Sciatic nerve (tissue), 2 donors: ENCODE results near the gene BCAS1. TPM values are rescaled to one million over a fixed set of nuclear protein-coding genes. Genes with fewer than 3 reads are reported as not detected.

Experiments used
- ATAC-seq: fragments of 200-7000 bp; cut with Tn5 transposase; one replicate; pipeline ENCODE4 v1.9.1; 2020; ENCODE audit warnings: mild to moderate bottlenecking, moderate library complexity
- DNase-seq: peaks from one replicate; pipeline ENCODE4 v3.0.0-alpha.2; 2020; ENCODE audit warnings: low spot score
- intact Hi-C: fragments of 100-400 bp; cut with DNase I; formaldehyde crosslinking; loops from one replicate; pipeline ENCODE4 v1.14.2; 2022
- total RNA-seq: library from RNA; stranded (reverse); fragmentation: NEBNext Ultra II Directional; extraction: Animal tissue kit (Norgen Biotek cat#: 25700); gene quantifications from one replicate; pipeline ENCODE4 v1.2.1, GENCODE V29; 2021
- donor health status: DM: no; HTN: no; CAD: no.
- donor health status: DM: no; HTN: no; CAD: no.

The BCAS1 gene
- total RNA-seq, 1 donor from 2014 or later = 117 TPM

- DNase-seq (no peak), ATAC-seq (peak; percentile 79)
- intact Hi-C loops = no loop called here
Observed at GRCh38 chr20:53959911-53960578, 110.3 kb downstream of the BCAS1 start.

GRCh38 chr20:53958260-53958659 lies 112.1 kb downstream of the BCAS1 start:
- DNase-seq (no peak), ATAC-seq (no peak)
- intact Hi-C loops = no loop called here

DNA sequence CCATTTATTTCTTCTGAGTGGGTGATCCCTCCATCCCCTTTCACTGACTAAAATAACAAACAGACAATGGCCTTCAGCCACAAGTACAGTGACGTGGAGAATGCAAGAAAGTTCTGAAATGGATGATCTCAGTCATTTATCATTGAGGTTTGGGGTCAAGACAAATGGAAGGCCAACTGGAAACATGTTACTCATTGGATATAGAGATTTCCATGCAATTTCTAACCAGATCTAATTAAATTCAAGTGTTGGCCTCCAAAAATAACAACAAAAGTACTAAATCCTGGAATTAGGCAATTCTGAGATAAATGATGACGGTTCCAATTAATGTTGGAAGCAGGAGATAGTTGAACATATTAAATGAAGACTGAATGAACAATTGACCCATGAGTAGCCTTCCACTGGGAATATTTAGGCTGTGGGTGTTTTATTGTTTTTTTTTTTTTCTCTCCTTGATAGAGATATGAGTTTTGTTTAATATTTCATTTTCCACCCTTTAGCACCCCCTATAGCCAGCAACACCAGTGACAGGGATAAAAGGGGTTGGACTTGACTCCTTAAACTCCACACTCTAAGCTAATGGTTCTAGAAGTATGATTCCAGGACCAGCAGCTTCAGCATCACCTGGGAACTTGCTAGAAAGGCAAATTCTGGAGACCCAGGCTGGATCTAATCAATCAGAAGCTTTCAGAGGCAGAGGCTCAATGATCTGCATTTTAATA lies 112.8 kb downstream of the BCAS1 start:
- ATAC-seq = no peak
- intact Hi-C loops = no loop called here

DNA sequence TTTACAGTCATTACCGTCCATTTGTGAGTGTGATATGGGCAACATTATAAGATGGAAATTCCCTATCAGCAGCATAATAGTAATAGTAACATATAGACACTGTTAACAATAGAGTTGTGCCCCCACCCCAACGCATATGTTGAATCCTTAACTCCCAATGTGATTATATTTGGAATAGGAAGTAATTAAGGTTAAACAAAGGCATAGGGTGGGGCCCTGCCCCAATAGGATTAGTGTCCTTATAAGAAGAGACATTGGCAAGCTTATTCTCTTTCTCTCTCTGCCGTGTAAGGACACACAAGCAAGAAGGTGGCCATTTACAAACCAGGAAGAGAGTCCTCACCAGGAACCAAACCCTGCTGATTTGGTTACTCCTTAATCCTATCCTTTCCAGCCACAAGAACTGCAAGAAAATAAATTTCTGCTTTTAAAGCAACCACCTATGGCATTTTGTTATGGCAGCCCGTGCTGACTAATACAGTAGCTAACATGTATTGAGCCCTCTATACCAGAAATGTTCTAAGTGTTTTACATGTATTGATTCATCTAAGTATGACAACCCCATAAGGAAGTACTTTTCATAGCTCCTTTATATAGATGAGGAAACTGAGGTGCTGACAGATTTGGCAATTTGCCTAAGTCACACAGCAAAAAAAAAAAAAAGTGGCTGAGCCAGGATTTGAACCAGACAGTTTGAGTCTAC lies 114.2 kb downstream of the BCAS1 start:
- intact Hi-C loops = no loop called here
- ATAC-seq (no peak), DNase-seq (no peak)

More for the DNA sequence above, 112.8 kb downstream of the BCAS1 start:
- DNase-seq = no peak

- DNase-seq = no peak
- intact Hi-C loops = no loop called here
- ATAC-seq = no peak
Observed at GRCh38 chr20:53954723-53955658, 115.4 kb downstream of the BCAS1 start.

DNA sequence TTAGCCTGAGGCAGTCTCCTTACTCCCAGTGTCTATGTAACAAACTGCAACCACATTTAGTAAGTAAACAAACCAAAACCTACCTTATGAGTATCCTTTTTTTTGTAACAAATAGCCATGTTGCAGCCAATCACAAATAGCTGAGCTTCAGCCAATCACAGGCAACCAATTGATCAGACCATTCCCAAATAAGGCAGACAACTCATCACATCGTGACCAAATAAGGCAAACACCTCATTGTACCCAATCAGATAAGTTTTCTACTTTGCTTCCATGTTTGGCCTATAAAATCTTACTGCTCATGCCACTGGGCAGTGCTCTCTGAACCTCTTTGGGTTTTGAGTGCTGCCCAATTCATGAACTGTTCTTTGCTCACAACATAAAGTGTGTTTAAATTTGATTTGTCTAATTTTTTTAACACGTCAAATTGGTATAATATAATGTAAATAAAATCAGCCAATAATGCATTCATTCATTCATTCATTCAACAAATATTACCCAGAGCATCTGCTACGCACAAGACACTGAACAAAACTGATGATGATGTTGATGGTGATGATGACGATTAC lies 117.8 kb downstream of the BCAS1 start:
- ATAC-seq (no peak), DNase-seq (no peak)
- intact Hi-C loops = no loop called here

DNA sequence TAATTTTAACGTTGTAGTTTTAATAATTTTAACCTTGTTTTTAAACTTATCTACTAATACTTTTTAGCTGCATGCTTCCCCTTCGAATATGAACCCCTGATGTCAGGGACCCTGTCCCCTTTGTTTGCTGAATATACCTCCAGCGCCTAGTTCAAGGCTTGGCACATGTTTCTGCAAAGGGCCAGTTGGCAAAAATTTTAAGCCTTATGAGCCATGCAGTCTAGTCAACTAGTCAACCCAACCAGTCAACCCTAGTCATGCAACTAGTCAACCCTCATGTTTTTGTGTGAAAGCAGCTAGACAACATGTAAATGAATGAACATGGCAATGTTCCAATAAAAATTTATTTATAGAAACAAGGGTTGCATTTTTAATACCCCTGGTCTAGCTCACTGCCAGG lies 119.8 kb downstream of the BCAS1 start:
- ATAC-seq (no peak), DNase-seq (no peak)
- intact Hi-C loops = no loop called here

- DNase-seq = no peak
- ATAC-seq = no peak
- intact Hi-C loops = no loop called here
Observed at GRCh38 chr20:53950031-53950430, 120.4 kb downstream of the BCAS1 start.

DNA sequence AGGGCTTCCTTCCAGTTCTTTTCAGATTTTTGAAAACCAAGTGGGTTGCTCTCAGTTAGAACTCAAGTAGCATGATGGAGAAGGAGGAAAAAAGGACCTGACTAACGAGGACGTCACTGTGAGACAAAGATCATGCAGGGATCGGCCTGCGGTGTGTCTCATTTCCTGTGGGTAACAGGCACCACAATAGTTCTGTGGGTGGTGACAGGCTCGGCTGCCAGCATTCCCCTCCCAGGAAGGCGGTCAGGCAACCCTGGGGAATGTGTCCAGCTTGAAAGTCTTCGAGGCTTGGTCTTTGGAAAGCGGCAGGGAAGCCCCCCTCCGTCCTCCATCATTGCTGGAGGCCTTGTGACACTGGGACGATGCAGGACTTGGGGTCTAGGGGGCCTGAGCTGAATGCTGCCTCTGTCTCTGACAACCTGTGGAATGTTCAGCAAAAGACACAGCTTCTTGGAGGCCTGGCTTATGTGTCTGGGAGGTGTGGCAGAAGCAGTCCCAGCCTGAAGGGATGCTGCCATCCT lies 121.0 kb downstream of the BCAS1 start:
- intact Hi-C loops = loop anchor here (10.0 kb wide), 1 partner anchor 115 kb away; no protein-coding TSS in a partner anchor
- ATAC-seq = peak; percentile 72
- DNase-seq = no peak

DNA sequence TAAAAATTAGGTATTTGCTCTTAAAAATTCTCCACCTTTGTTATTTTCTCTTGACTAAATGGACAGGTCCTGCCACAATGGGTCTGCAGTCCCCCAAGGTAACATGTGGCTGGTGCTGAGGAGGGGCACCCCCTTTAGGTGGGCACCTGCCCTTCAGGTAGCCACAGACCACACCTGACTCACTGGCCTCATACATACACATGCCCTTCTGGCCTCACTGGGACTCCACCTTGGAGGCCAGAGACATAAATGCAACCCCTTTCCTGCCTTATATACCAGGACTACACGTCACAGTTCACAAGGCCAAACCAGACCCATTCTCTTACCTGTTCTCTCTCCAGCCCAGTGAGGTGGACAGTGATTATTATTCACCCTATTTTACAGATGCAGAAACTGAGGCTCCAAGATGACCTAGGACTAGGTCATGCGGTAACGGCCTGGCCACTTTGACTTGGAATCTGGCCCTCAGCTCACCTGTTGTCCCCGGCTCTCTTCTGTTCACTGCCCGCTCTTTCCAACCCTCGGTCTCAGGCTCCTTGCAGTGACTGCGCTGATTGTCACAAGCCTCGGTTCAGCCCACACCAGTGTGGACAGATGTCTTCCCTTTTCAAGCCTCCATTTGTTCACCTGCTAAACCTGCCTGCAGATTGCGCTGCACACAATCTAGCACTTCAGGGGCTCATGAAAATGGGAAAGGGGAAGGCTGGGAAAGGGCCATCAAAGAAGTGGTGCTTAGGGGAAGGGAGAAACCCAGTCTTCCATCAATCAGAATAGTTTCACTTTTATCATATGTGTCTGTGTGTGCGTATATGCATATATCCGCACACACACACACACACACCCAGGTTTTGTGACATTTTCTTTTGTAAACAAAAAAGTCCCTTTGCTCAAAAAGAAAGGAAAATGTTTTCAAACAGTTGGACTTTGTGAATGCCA lies 121.7 kb downstream of the BCAS1 start:
- intact Hi-C loops = loop anchor here (10.0 kb wide), 1 partner anchor 116 kb away; no protein-coding TSS in a partner anchor
- no peak for DNase-seq
- no peak for ATAC-seq

DNA sequence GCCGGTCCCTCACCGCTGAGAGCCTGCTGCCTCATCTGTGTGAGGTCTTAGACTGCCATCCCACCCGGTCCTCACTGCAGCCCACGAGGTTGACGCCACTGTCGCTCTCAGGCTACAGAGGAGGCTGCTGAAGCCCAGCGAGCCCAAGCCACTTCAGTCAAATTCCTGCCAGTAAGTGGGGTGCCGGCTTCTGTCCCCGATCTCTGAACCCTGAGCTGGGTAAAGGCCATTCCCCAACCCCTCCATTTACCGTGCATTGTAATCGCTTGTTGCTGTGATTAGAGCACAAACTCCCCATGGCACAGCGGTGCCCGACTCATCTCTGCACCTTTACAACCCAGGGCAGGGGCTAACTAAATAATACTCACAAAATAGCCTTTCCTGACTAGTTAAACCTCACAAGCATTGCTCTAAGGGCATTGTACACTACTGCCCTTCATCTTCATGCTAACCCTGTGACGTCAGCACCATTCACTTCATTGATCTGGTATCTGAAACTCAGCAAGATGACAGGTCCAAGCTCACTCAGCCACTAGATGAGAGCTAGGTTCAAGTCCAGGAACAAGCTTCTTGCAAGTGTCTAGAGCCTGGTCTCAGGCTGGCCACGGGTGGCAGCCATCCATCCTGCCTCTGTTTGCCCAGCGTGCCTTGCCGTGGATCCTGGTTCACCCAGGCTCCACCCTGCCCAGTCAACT lies 122.7 kb downstream of the BCAS1 start:
- no peak for ATAC-seq
- no peak for DNase-seq
- intact Hi-C loops = loop anchor here (2.0 to 10.0 kb wide), 2 partner anchors 19 to 117 kb away; no protein-coding TSS in a partner anchor

DNA sequence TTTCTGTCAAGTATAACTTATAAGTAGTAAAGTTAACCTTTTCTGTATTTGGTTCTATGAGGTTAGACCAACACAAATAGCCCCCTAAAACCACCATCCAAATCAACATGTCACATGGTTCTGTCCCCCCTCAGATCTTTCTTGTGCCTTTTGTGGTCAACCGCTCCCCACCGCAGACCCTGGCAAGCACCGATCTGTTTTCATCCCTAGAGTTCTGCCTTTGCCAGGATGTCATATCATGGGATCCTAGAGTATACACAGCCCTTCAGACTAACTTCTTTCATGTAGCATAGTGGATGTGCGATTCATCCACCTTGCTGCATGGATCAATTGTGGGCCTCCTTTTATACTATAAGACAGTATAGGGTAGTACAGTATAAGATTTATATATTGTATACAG lies 124.3 kb downstream of the BCAS1 start:
- intact Hi-C loops = loop anchor here (2.0 to 10.0 kb wide), 2 partner anchors 21 to 119 kb away; no protein-coding TSS in a partner anchor
- ATAC-seq = no peak

GRCh38 chr20:53945478-53945877 lies 124.9 kb downstream of the BCAS1 start:
- no peak for DNase-seq
- ATAC-seq = no peak
- intact Hi-C loops = loop anchor here (10.0 kb wide), 1 partner anchor 119 kb away; no protein-coding TSS in a partner anchor

More for the DNA sequence above, 124.3 kb downstream of the BCAS1 start:
- DNase-seq = no peak

GRCh38 chr20:53944796-53945195 lies 125.6 kb downstream of the BCAS1 start:
- DNase-seq = no peak
- intact Hi-C loops = loop anchor here (10.0 kb wide), 1 partner anchor 120 kb away; no protein-coding TSS in a partner anchor
- ATAC-seq = no peak

- intact Hi-C loops = loop anchor here (10.0 kb wide), 1 partner anchor 121 kb away; no protein-coding TSS in a partner anchor
- no peak for DNase-seq
- no peak for ATAC-seq
Observed at GRCh38 chr20:53943522-53944291, 126.7 kb downstream of the BCAS1 start.

DNA sequence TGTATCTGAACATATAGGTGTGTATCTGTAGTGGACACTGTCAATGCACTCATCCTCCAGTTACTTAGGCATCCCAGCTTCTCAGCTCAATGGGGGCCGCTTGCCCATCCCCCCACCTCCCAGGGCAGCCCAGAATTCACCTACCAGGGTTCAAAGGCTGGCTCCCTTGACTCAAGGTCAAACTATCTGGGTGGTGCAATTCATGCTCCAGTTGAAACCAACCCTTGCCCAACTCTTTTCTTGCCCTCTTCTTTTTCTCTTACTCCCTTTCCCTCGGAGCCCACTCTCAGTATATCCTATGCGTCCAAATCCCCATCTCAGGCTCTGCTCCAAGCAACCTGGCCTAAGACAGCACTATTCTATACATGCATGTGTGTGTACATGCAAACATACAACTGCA lies 127.4 kb downstream of the BCAS1 start:
- intact Hi-C loops = loop anchor here (10.0 kb wide), 1 partner anchor 122 kb away; no protein-coding TSS in a partner anchor
- ATAC-seq (no peak), DNase-seq (no peak)
